Mesenchymal stem cell (in vitro differentiated cells and primary cell): ENCODE data around the gene CD177.
"Not testable (repeated sequence)": the region's sequence is repeated elsewhere in the genome, so short reads cannot be mapped to it uniquely, and the experiment has no call there.

Experiments used
- DNase-seq: peaks from one replicate; pipeline ENCODE4 v3.0.0-alpha.2; 2013
- H2AFZ ChIP-seq: one replicate; pipeline ENCODE4 v1.6.1; 2013; ENCODE audit warnings: low read depth, mild to moderate bottlenecking, control low read depth, inconsistent platforms, low read length, moderate library complexity
- H2AK5ac ChIP-seq: 2 replicates; pipeline ENCODE4 v1.6.1; 2013; ENCODE audit warnings: low read length, moderate library complexity, mild to moderate bottlenecking, inconsistent platforms; ENCODE audit not compliant: severe bottlenecking
- H2BK120ac ChIP-seq: one replicate; pipeline ENCODE4 v1.6.1; 2013; ENCODE audit warnings: low read depth, mild to moderate bottlenecking, inconsistent platforms, low read length, moderate library complexity
- H2BK12ac ChIP-seq, 2 experiments: one replicate each; pipeline ENCODE4 v1.6.1; 2013; ENCODE audit warnings: inconsistent platforms in 2 of 2, low read length in 2 of 2, mild to moderate bottlenecking in 2 of 2, moderate library complexity in 2 of 2, control low read depth in 1 of 2
- H2BK15ac ChIP-seq: one replicate; pipeline ENCODE4 v1.6.1; 2013; ENCODE audit warnings: mild to moderate bottlenecking, low read depth, inconsistent platforms; ENCODE audit not compliant: poor library complexity, severe bottlenecking
- H2BK5ac ChIP-seq: 2 replicates; pipeline ENCODE4 v1.6.1; 2013; ENCODE audit warnings: low read depth, mild to moderate bottlenecking, low read length, control low read depth, inconsistent platforms; ENCODE audit not compliant: poor library complexity, severe bottlenecking
- H3K14ac ChIP-seq, 2 experiments: one replicate each; pipeline ENCODE4 v1.6.1; 2013; ENCODE audit warnings: inconsistent platforms in 2 of 2, low read length in 2 of 2, control low read depth in 1 of 2, mild to moderate bottlenecking in 1 of 2, moderate library complexity in 1 of 2
- H3K18ac ChIP-seq, 2 experiments: one replicate each; pipeline ENCODE4 v1.6.1; 2013; ENCODE audit warnings: inconsistent platforms in 2 of 2, low read length in 2 of 2, control low read depth in 1 of 2, low read depth in 1 of 2, mild to moderate bottlenecking in 1 of 2
- H3K23ac ChIP-seq, 2 experiments: one replicate each; pipeline ENCODE4 v1.6.1; 2013; ENCODE audit warnings: inconsistent platforms in 2 of 2, low read length in 2 of 2, mild to moderate bottlenecking in 2 of 2, moderate library complexity in 2 of 2, control low read depth in 1 of 2
- H3K27ac ChIP-seq: 2 replicates; pipeline ENCODE4 v1.5.1; 2013; ENCODE audit warnings: mild to moderate bottlenecking, moderate library complexity, low read length, control low read depth, inconsistent platforms; ENCODE audit not compliant: poor library complexity, severe bottlenecking
- H3K27me3 ChIP-seq, 2 experiments: 2 replicates each; pipeline versions ENCODE4 v1.6.1 to v1.7.0; 2013; ENCODE audit warnings: low read length in 2 of 2, mild to moderate bottlenecking in 2 of 2, moderate library complexity in 2 of 2, control low read depth in 1 of 2, inconsistent platforms in 1 of 2; ENCODE audit not compliant: control insufficient read depth in 1 of 2, insufficient read depth in 1 of 2
- H3K36me3 ChIP-seq, 2 experiments: 2 replicates each; pipeline versions ENCODE4 v1.6.1 to v1.7.0; 2013; ENCODE audit warnings: low read length in 2 of 2, control low read depth in 1 of 2, inconsistent platforms in 1 of 2, low read depth in 1 of 2, mild to moderate bottlenecking in 1 of 2; ENCODE audit not compliant: insufficient read depth in 2 of 2, control insufficient read depth in 1 of 2
- H3K4ac ChIP-seq, 2 experiments: one replicate each; pipeline ENCODE4 v1.6.1; 2013; ENCODE audit warnings: inconsistent platforms in 2 of 2, low read length in 2 of 2, mild to moderate bottlenecking in 2 of 2, moderate library complexity in 2 of 2, control low read depth in 1 of 2, low read depth in 1 of 2
- H3K4me1 ChIP-seq: 2 replicates; pipeline ENCODE4 v1.6.1; 2013; ENCODE audit warnings: low read depth, low read length, control low read depth; ENCODE audit not compliant: control insufficient read depth, insufficient read depth
- H3K4me2 ChIP-seq: 2 replicates; pipeline ENCODE4 v1.6.1; 2013; ENCODE audit warnings: low read length, mild to moderate bottlenecking, inconsistent platforms; ENCODE audit not compliant: poor library complexity, severe bottlenecking
- H3K4me3 ChIP-seq, 2 experiments: 2 replicates each; pipeline versions ENCODE4 v1.5.1 to v1.7.0; 2013; ENCODE audit warnings: low read length in 2 of 2, mild to moderate bottlenecking in 2 of 2, control low read depth in 1 of 2, low read depth in 1 of 2; ENCODE audit not compliant: insufficient read depth in 1 of 2
- H3K79me1 ChIP-seq: replicated peaks from 2 replicates; pipeline ENCODE4 v1.6.1; 2013; ENCODE audit warnings: mild to moderate bottlenecking, control low read depth, low read length, inconsistent platforms; ENCODE audit not compliant: poor library complexity, severe bottlenecking
- H3K9ac ChIP-seq: 2 replicates; pipeline ENCODE4 v1.7.0; 2013; ENCODE audit warnings: mild to moderate bottlenecking, low read length, moderate library complexity
- H3K9me3 ChIP-seq: 2 replicates; pipeline ENCODE4 v1.7.0; 2013; ENCODE audit warnings: mild to moderate bottlenecking, low read length; ENCODE audit not compliant: control insufficient read depth
- H4K8ac ChIP-seq: one replicate; pipeline ENCODE4 v1.6.1; 2013; ENCODE audit warnings: inconsistent platforms, mild to moderate bottlenecking, low read length, moderate library complexity
- H4K91ac ChIP-seq: one replicate; pipeline ENCODE4 v1.6.1; 2013; ENCODE audit warnings: mild to moderate bottlenecking, low read length, inconsistent platforms
- WGBS: methylation state at CpG from one replicate; pipeline ENCODE4 v1.1.7; 2013; ENCODE audit warnings: mixed read lengths; 5-methylcytosine and 5-hydroxymethylcytosine counted together

Gene CD177

GRCh38 chr19:43332058-43332922 lies 21.2 kb upstream of the CD177 start:
- H2BK5ac ChIP-seq, result no peak overlapping the region
- H2AK5ac ChIP-seq, result no peak overlapping the region
- no peak overlapping the region for H3K9ac ChIP-seq
- no peak overlapping the region for H3K18ac ChIP-seq
- no peaks in the 10 kb centered on the region for H3K4me1 ChIP-seq
- H3K9me3 ChIP-seq, result no peaks in the 10 kb centered on the region
- H2BK15ac ChIP-seq, result no peak overlapping the region
- H4K91ac ChIP-seq, result no peak overlapping the region
- H3K4me3 ChIP-seq, result no peak overlapping the region
- H3K79me1 ChIP-seq, result no peaks in the 10 kb centered on the region
- DNase-seq, result no peak
- no peak overlapping the region for H3K4me2 ChIP-seq
- no peak overlapping the region for H4K8ac ChIP-seq
- whole genome bisulfite sequencing, result 78% methylated on average over 9 of the region's 10 CpGs
- no peaks in the 10 kb centered on the region for H3K36me3 ChIP-seq
- H3K14ac ChIP-seq, result no peak overlapping the region
- no peak overlapping the region for H2BK120ac ChIP-seq
- no peak overlapping the region for H2BK12ac ChIP-seq
- H2AFZ ChIP-seq, result no peak overlapping the region
- H3K27ac ChIP-seq, result no peak overlapping the region
- no peaks in the 10 kb centered on the region for H3K27me3 ChIP-seq
- H3K4ac ChIP-seq, result no peak overlapping the region
- no peak overlapping the region for H3K23ac ChIP-seq

- not testable (repeated sequence) for H3K9ac ChIP-seq, H3K4me3 ChIP-seq, H3K14ac ChIP-seq, DNase-seq, H3K36me3 ChIP-seq, H4K8ac ChIP-seq, H3K9me3 ChIP-seq, H2BK5ac ChIP-seq, H2AK5ac ChIP-seq, H3K4me2 ChIP-seq, H2BK120ac ChIP-seq, H3K18ac ChIP-seq, H2AFZ ChIP-seq, H2BK15ac ChIP-seq, H3K23ac ChIP-seq, H2BK12ac ChIP-seq, H3K27ac ChIP-seq, H3K79me1 ChIP-seq, H3K4ac ChIP-seq, H4K91ac ChIP-seq, H3K4me1 ChIP-seq
- WGBS, result 60% methylated on average over 2 of the region's 2 CpGs
- peaks cover 0 to 15% of the 10 kb centered on the region in 2 experiments for H3K27me3 ChIP-seq
Observed at GRCh38 chr19:43336508-43336907, 17.0 kb upstream of the CD177 start.

GRCh38 chr19:43337737-43338136 lies 15.7 kb upstream of the CD177 start:
- Histone ChIP-seq H2AFZ (no peak overlapping the region), H2BK12ac (no peak overlapping the region), H3K79me1 (no peaks in the 10 kb centered on the region), H3K27me3 (peaks cover 0 to 15% of the 10 kb centered on the region in 2 experiments), H3K23ac (no peak overlapping the region), H3K14ac (no peak overlapping the region), H2BK15ac (no peak overlapping the region), H3K27ac (no peak overlapping the region), H4K91ac (peak overlapping the region; percentile 50), H2BK5ac (no peak overlapping the region), H4K8ac (no peak overlapping the region), H3K4me3 (no peak overlapping the region), H3K4me2 (no peak overlapping the region), H3K4ac (no peak overlapping the region), H3K9ac (no peak overlapping the region), H3K4me1 (no peaks in the 10 kb centered on the region), H3K9me3 (no peaks in the 10 kb centered on the region), H2AK5ac (no peak overlapping the region), H3K18ac (no peak overlapping the region), H2BK120ac (no peak overlapping the region), H3K36me3 (no peaks in the 10 kb centered on the region)
- 72% methylated on average over 6 of the region's 8 CpGs for WGBS
- DNase-seq, result no peak

- no peak overlapping the region for H3K9ac ChIP-seq
- H2BK5ac ChIP-seq, result no peak overlapping the region
- no peak overlapping the region for H3K4me2 ChIP-seq
- no peak overlapping the region for H3K14ac ChIP-seq
- H3K27ac ChIP-seq, result no peak overlapping the region
- no peak overlapping the region for H3K4ac ChIP-seq
- H3K4me1 ChIP-seq, result no peaks in the 10 kb centered on the region
- no peak overlapping the region for H3K18ac ChIP-seq
- no peak overlapping the region for H2BK120ac ChIP-seq
- no peak overlapping the region for H3K23ac ChIP-seq
- no peak overlapping the region for H3K4me3 ChIP-seq
- H2BK15ac ChIP-seq, result no peak overlapping the region
- DNase-seq, result no peak
- peaks cover 0 to 15% of the 10 kb centered on the region in 2 experiments for H3K27me3 ChIP-seq
- no peak overlapping the region for H2AK5ac ChIP-seq
- H3K9me3 ChIP-seq, result no peaks in the 10 kb centered on the region
- H4K8ac ChIP-seq, result no peak overlapping the region
- no peak overlapping the region for H4K91ac ChIP-seq
- H2BK12ac ChIP-seq, result no peak overlapping the region
- H2AFZ ChIP-seq, result no peak overlapping the region
- H3K79me1 ChIP-seq, result no peaks in the 10 kb centered on the region
- 66% methylated on average over 4 of the region's 5 CpGs for WGBS
- H3K36me3 ChIP-seq, result no peaks in the 10 kb centered on the region
Observed at GRCh38 chr19:43338530-43338929, 15.0 kb upstream of the CD177 start.
